C4-2B (cell line): Measurements from ENCODE around the gene ZMIZ2.

Source experiments
- H3K27ac ChIP-seq: fragments of 450-650 bp; 2 replicates; pipeline ENCODE4 v1.5.1; 2017
- CTCF ChIP-seq: fragments of 450-650 bp; conservative IDR thresholded peaks from 2 replicates; pipeline ENCODE4 v1.5.1; 2017; ENCODE audit warnings: mild to moderate bottlenecking
- ZFX ChIP-seq: fragments of 450-650 bp; IDR thresholded peaks from 2 replicates; pipeline ENCODE4 v1.6.1; 2017

Gene ZMIZ2

GRCh38 chr7:44765579-44766415, 17.1 kb downstream of the ZMIZ2 start:
- TF ChIP-seq ZFX (no peak), CTCF (no peak)
- H3K27ac ChIP-seq: no peak overlapping the region

GRCh38 chr7:44766416-44766801, 17.8 kb downstream of the ZMIZ2 start:
- H3K27ac ChIP-seq: no peak overlapping the region
- TF ChIP-seq ZFX (no peak), CTCF (no peak)

DNA sequence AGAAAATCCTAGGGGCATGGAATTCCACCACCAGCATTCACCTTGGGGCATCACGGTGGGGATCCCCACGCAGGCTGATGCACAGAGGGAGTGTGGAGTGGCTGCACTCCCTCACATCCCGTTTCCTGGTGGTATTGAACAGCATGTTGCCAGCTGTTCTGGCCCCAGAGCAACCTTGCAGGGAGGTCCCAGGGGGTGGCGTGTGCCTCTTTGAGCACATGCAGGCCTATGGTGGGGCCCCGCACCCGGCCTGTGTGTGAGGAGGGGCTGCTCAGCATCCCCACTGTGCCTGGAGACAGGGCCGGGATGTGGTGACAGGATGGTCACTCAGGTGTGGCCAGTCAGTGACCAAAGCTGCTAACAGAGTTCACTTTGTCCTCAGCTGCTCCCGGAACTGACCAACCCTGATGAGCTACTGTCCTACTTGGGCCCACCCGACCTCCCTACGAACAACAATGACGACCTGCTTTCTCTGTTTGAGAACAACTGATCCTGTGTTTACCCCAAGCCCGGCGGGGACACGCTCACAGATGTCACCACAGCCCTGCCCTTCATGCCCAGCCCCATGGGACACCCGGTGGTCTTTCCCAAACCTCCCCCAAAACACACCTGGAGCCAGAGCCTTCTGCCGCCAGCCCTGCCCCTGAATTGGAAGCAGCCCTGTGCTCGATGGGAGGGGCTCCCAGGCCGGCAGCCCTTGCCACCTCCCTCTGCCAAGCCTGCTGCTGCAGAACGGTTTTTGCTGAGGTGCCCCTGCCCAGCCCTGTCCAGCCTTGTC, 18.7 kb downstream of the ZMIZ2 start:
- TF ChIP-seq ZFX (no peak), CTCF (no peak)
- H3K27ac ChIP-seq: no peak overlapping the region

GRCh38 chr7:44767912-44768627, 19.4 kb downstream of the ZMIZ2 start:
- no peak overlapping the region for H3K27ac ChIP-seq
- no peak for TF ChIP-seq ZFX
- no peak for TF ChIP-seq CTCF

- no peak for TF ChIP-seq ZFX
- TF ChIP-seq CTCF: no peak
- no peak overlapping the region for H3K27ac ChIP-seq
Observed at GRCh38 chr7:44768628-44769371, 20.2 kb downstream of the ZMIZ2 start.

DNA sequence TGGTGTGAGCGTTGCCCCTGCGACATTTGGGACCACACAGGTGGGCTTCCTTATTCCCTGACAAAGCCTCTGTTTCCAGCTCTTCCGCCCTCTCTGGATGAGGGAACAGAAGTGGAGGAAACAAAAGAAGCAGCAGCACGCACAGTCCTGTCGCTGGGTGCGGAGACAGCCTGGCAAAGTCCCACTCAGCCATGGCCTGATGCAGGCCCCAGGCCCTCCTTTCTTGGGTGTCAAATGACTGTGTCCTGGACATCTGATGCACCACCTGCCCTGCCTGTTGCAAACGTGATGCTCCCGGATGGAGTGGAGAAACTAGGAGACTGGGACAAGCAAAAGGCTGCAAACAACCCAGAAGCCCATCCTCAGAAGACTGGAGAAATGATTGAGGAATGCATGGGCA, 20.7 kb downstream of the ZMIZ2 start:
- TF ChIP-seq ZFX: no peak
- no peak for TF ChIP-seq CTCF
- H3K27ac ChIP-seq: no peak overlapping the region
